Sigmoid colon (tissue), 7 donors: Measurements from ENCODE around the gene TFEC. TPM values are rescaled to one million over a fixed set of nuclear protein-coding genes. Genes with fewer than 3 reads are reported as not detected.

Experiments used
- DNase-seq: peaks from one replicate; pipeline ENCODE4 v3.0.0-alpha.2; 2019
- H3K27ac ChIP-seq, 4 donors: fragments of 200-600 bp; sonication (generic); one replicate each; pipeline ENCODE4 v1.5.1; 2016 to 2019; ENCODE audit warnings: mild to moderate bottlenecking in 1 of 4
- H3K27me3 ChIP-seq, 3 donors: fragments of 200-600 bp; sonication (generic); one replicate each; pipeline ENCODE4 v1.5.1; 2019; ENCODE audit warnings: mild to moderate bottlenecking in 1 of 3
- H3K36me3 ChIP-seq, 4 donors: fragments of 200-600 bp; sonication (generic); one replicate each; pipeline ENCODE4 v1.5.1; 2016 to 2019
- H3K4me1 ChIP-seq, 4 donors: fragments of 200-600 bp; sonication (generic); one replicate each; pipeline ENCODE4 v1.5.1; 2017 to 2019
- H3K4me3 ChIP-seq, 4 donors: fragments of 200-600 bp; sonication (generic); one replicate each; pipeline ENCODE4 v1.5.1; 2017 to 2019; ENCODE audit warnings: mild to moderate bottlenecking in 2 of 4, moderate library complexity in 1 of 4
- H3K9me3 ChIP-seq, 4 donors: fragments of 200-600 bp in 3 of 4; sonication (generic) in 3 of 4; one replicate each; pipeline versions ENCODE4 v1.5.1 to v1.6.1; 2013 to 2019
- CTCF ChIP-seq, 4 experiments: fragments of 450-650 bp in 3 of 4; fragments of 200-600 bp in 1 of 4; IDR thresholded peaks; one replicate each; pipeline ENCODE4 v1.5.1; 2016 to 2019; ENCODE audit warnings: antibody characterized with exemption in 4 of 4, mild to moderate bottlenecking in 3 of 4, moderate library complexity in 2 of 4
- EP300 ChIP-seq, 4 donors: sonication (generic); formaldehyde crosslinking; IDR thresholded peaks; one replicate each; pipeline ENCODE4 v1.6.1; 2017; ENCODE audit warnings: antibody characterized with exemption in 4 of 4
- POLR2A ChIP-seq, 2 donors: fragments of 450-650 bp; IDR thresholded peaks; one replicate each; pipeline ENCODE4 v1.6.1; 2016; ENCODE audit warnings: antibody characterized with exemption in 2 of 2, mild to moderate bottlenecking in 2 of 2, moderate library complexity in 2 of 2
- POLR2AphosphoS5 ChIP-seq, 4 donors: sonication (generic); formaldehyde crosslinking; IDR thresholded peaks; one replicate each; pipeline ENCODE4 v1.6.1; 2017; ENCODE audit warnings: antibody characterized with exemption in 4 of 4
- WGBS, 2 donors: extraction: QIAGEN DNeasy Blood & Tissue Kit; methylation state at CpG; one replicate each; pipeline ENCODE4 v1.1.7; 2013; 5-methylcytosine and 5-hydroxymethylcytosine counted together
- intact Hi-C: fragments of 100-400 bp; cut with DNase I; formaldehyde crosslinking; loops from one replicate; pipeline ENCODE4 v1.15.1; 2023
- polyA plus RNA-seq, 3 donors: library from polyadenylated mRNA; stranded (reverse); fragments of 200-250 nt; gene quantifications; one replicate each; pipeline ENCODE4 v1.2.3, GENCODE V29; 2013
- total RNA-seq, 4 donors: library from RNA; depleted of rRNA; stranded (reverse); fragments of >200 nt; gene quantifications; one replicate each; pipeline ENCODE4 v1.1.0, GENCODE V29; 2016
- donor health status: healthy with polysubstance abuse.
- donor health status: Bipolar disorder and iron deficiency.
- donor health status: healthy.

TFEC gene
- total and polyA plus RNA-seq, 7 donors = 2.0 to 9.1 (median 4.3) TPM

GRCh38 chr7:115951547-115951946, 79.0 kb downstream of the TFEC start:
- no peak for DNase-seq
- Histone ChIP-seq H3K27ac (no peak overlapping the region), H3K9me3 (no peaks in the 10 kb centered on the region), H3K4me1 (no peaks in the 10 kb centered on the region), H3K4me3 (no peak overlapping the region), H3K36me3 (no peaks in the 10 kb centered on the region), H3K27me3 (no peaks in the 10 kb centered on the region)
- intact Hi-C loops = no loop called here
- TF ChIP-seq EP300 (IDR thresholded peaks at IDR 0.05) = no peak
- no peak for TF ChIP-seq CTCF (IDR thresholded peaks at IDR 0.05)
- no peak for TF ChIP-seq POLR2AphosphoS5 (IDR thresholded peaks at IDR 0.05)
- no peak for TF ChIP-seq POLR2A (IDR thresholded peaks at IDR 0.05)
- WGBS, 2 donors = 90 to 94% methylated on average over 1 of the region's 1 CpG

- no peaks in the 10 kb centered on the region for H3K9me3 ChIP-seq
- H3K36me3 ChIP-seq = no peaks in the 10 kb centered on the region
- H3K4me3 ChIP-seq = no peak overlapping the region
- intact Hi-C loops = no loop called here
- TF ChIP-seq EP300 (IDR thresholded peaks at IDR 0.05) (no peak), POLR2A (IDR thresholded peaks at IDR 0.05) (no peak), CTCF (IDR thresholded peaks at IDR 0.05) (no peak), POLR2AphosphoS5 (IDR thresholded peaks at IDR 0.05) (no peak)
- 85 to 88% methylated on average over 5 of the region's 5 CpGs for WGBS, 2 donors
- H3K27me3 ChIP-seq = no peaks in the 10 kb centered on the region
- DNase-seq = no peak
- no peak overlapping the region for H3K27ac ChIP-seq
- no peaks in the 10 kb centered on the region for H3K4me1 ChIP-seq
These were observed 88.8 kb downstream of the TFEC start for GRCh38 chr7:115941703-115942268.

- 78 to 83% methylated on average over 3 of the region's 3 CpGs for WGBS, 2 donors
- intact Hi-C loops = no loop called here
These were observed 90.0 kb downstream of the TFEC start for GRCh38 chr7:115940460-115941060.

GRCh38 chr7:115937960-115938359, 92.6 kb downstream of the TFEC start:
- TF ChIP-seq CTCF (IDR thresholded peaks at IDR 0.05) = no peak
- no peak for TF ChIP-seq POLR2A (IDR thresholded peaks at IDR 0.05)
- TF ChIP-seq POLR2AphosphoS5 (IDR thresholded peaks at IDR 0.05) = no peak
- no peak for TF ChIP-seq EP300 (IDR thresholded peaks at IDR 0.05)
- 78 to 95% methylated on average over 1 of the region's 1 CpG for WGBS, 2 donors
- no peaks in the 10 kb centered on the region for H3K4me1 ChIP-seq

More at GRCh38 chr7:115940460-115941060, 90.0 kb downstream of the TFEC start:
- no peaks in the 10 kb centered on the region for H3K9me3 ChIP-seq
- H3K36me3 ChIP-seq = no peaks in the 10 kb centered on the region
- H3K4me3 ChIP-seq = no peak overlapping the region
- TF ChIP-seq POLR2A (IDR thresholded peaks at IDR 0.05) = no peak
- no peak for TF ChIP-seq POLR2AphosphoS5 (IDR thresholded peaks at IDR 0.05)
- H3K4me1 ChIP-seq = no peaks in the 10 kb centered on the region
- H3K27ac ChIP-seq = no peak overlapping the region
- H3K27me3 ChIP-seq = no peaks in the 10 kb centered on the region
- DNase-seq = no peak

GRCh38 chr7:115933471-115933870, 97.1 kb downstream of the TFEC start:
- TF ChIP-seq CTCF (IDR thresholded peaks at IDR 0.05) (no peak), EP300 (IDR thresholded peaks at IDR 0.05) (no peak)
- Histone ChIP-seq H3K27ac (no peak overlapping the region), H3K4me3 (no peak overlapping the region), H3K9me3 (no peaks in the 10 kb centered on the region), H3K36me3 (no peaks in the 10 kb centered on the region), H3K27me3 (no peaks in the 10 kb centered on the region), H3K4me1 (no peaks in the 10 kb centered on the region)
- 76 to 87% methylated on average over 4 of the region's 4 CpGs for WGBS, 2 donors
- DNase-seq = no peak
- intact Hi-C loops = no loop called here

More at GRCh38 chr7:115937960-115938359, 92.6 kb downstream of the TFEC start:
- Histone ChIP-seq H3K4me3 (no peak overlapping the region), H3K27me3 (no peaks in the 10 kb centered on the region), H3K27ac (no peak overlapping the region), H3K9me3 (no peaks in the 10 kb centered on the region), H3K36me3 (no peaks in the 10 kb centered on the region)
- DNase-seq = no peak
- intact Hi-C loops = no loop called here
